Ascending aorta (tissue), 2 donors: ENCODE measurements around the gene FCGR3B. TPM values are rescaled to one million over a fixed set of nuclear protein-coding genes. Genes with fewer than 3 reads are reported as not detected.
"Not testable (repeated sequence)": the region's sequence is repeated elsewhere in the genome, so short reads cannot be mapped to it uniquely, and the experiment has no call there.

Source experiments
- DNase-seq, 2 donors: peaks; one replicate each; pipeline ENCODE4 v3.0.0-alpha.2; 2019; ENCODE audit warnings: low spot score in 2 of 2
- H3K27ac ChIP-seq, 2 donors: fragments of 200-600 bp; sonication (generic); one replicate each; pipeline ENCODE4 v1.5.1; 2016 to 2017; ENCODE audit warnings: mild to moderate bottlenecking in 1 of 2
- H3K27me3 ChIP-seq: fragments of 200-600 bp; sonication (generic); one replicate; pipeline ENCODE4 v1.5.1; 2017
- H3K36me3 ChIP-seq, 2 donors: fragments of 200-600 bp; sonication (generic); one replicate each; pipeline ENCODE4 v1.5.1; 2016
- H3K4me1 ChIP-seq, 2 donors: fragments of 200-600 bp; sonication (generic); one replicate each; pipeline ENCODE4 v1.5.1; 2016 to 2017; ENCODE audit warnings: mild to moderate bottlenecking in 1 of 2
- H3K4me3 ChIP-seq, 2 donors: fragments of 200-600 bp; sonication (generic); one replicate each; pipeline ENCODE4 v1.5.1; 2016 to 2017; ENCODE audit warnings: mild to moderate bottlenecking in 1 of 2
- H3K9me3 ChIP-seq, 2 donors: fragments of 200-600 bp; sonication (generic); one replicate each; pipeline ENCODE4 v1.5.1; 2016
- intact Hi-C: fragments of 100-400 bp; cut with DNase I; formaldehyde crosslinking; loops from one replicate; pipeline ENCODE4 v1.15.1; 2023
- total RNA-seq: library from RNA; depleted of rRNA; stranded (reverse); fragments of >200 nt; gene quantifications from one replicate; pipeline ENCODE4 v1.1.0, GENCODE V29; 2016

The FCGR3B gene
- total RNA-seq, 1 donor from 2014 or later, result not detected

GRCh38 chr1:161636189-161636782, 5.3 kb upstream of the FCGR3B start:
- DNase-seq, H3K4me3 ChIP-seq, H3K27ac ChIP-seq, H3K4me1 ChIP-seq, H3K27me3 ChIP-seq, H3K9me3 ChIP-seq, H3K36me3 ChIP-seq, intact Hi-C loops: not testable (repeated sequence)

- H3K27ac ChIP-seq, DNase-seq, H3K4me3 ChIP-seq, H3K4me1 ChIP-seq, H3K9me3 ChIP-seq, intact Hi-C loops, H3K27me3 ChIP-seq, H3K36me3 ChIP-seq: not testable (repeated sequence)
Observed at GRCh38 chr1:161634993-161635392, 4.0 kb upstream of the FCGR3B start.

GRCh38 chr1:161630128-161630742, 741 bp downstream of the FCGR3B start:
- H3K4me3 ChIP-seq, H3K36me3 ChIP-seq, H3K27me3 ChIP-seq, DNase-seq, H3K4me1 ChIP-seq, H3K27ac ChIP-seq, H3K9me3 ChIP-seq, intact Hi-C loops: not testable (repeated sequence)

GRCh38 chr1:161626445-161627146, 4.4 kb downstream of the FCGR3B start:
- H3K4me1 ChIP-seq, H3K27me3 ChIP-seq, H3K36me3 ChIP-seq, DNase-seq, H3K27ac ChIP-seq, H3K4me3 ChIP-seq, intact Hi-C loops, H3K9me3 ChIP-seq: not testable (repeated sequence)

- H3K4me1 ChIP-seq, H3K4me3 ChIP-seq, H3K36me3 ChIP-seq, intact Hi-C loops, H3K9me3 ChIP-seq, H3K27me3 ChIP-seq, H3K27ac ChIP-seq, DNase-seq: not testable (repeated sequence)
Observed at GRCh38 chr1:161624605-161625004, 6.4 kb downstream of the FCGR3B start.

- H3K4me1 ChIP-seq, DNase-seq, H3K27me3 ChIP-seq, intact Hi-C loops, H3K27ac ChIP-seq, H3K9me3 ChIP-seq, H3K36me3 ChIP-seq, H3K4me3 ChIP-seq: not testable (repeated sequence)
Observed at GRCh38 chr1:161623401-161624051, 7.5 kb downstream of the FCGR3B start.

GRCh38 chr1:161622054-161622453, 8.9 kb downstream of the FCGR3B start:
- H3K27me3 ChIP-seq, H3K36me3 ChIP-seq, H3K27ac ChIP-seq, H3K4me1 ChIP-seq, H3K9me3 ChIP-seq, intact Hi-C loops, DNase-seq: not testable (repeated sequence)
- peak overlapping the region in 1 of 2 donors; percentile 69 for H3K4me3 ChIP-seq

- H3K27ac ChIP-seq, result peak overlapping the region; percentile 10 to 29
- intact Hi-C loops, H3K27me3 ChIP-seq: not testable (repeated sequence)
Observed at GRCh38 chr1:161621181-161622000, 9.6 kb downstream of the FCGR3B start.

GRCh38 chr1:161620399-161620798, 10.6 kb downstream of the FCGR3B start:
- H3K4me1 ChIP-seq, intact Hi-C loops, H3K27me3 ChIP-seq, H3K4me3 ChIP-seq, DNase-seq, H3K9me3 ChIP-seq, H3K36me3 ChIP-seq, H3K27ac ChIP-seq: not testable (repeated sequence)

More at GRCh38 chr1:161621181-161622000, 9.6 kb downstream of the FCGR3B start:
- peak in 1 of 2 donors; percentile 80 for DNase-seq
- not testable (repeated sequence) for H3K4me1 ChIP-seq, H3K9me3 ChIP-seq, H3K36me3 ChIP-seq
- H3K4me3 ChIP-seq, result peak overlapping the region; percentile 46 to 69

GRCh38 chr1:161618517-161618916, 12.5 kb downstream of the FCGR3B start:
- intact Hi-C loops, H3K36me3 ChIP-seq, H3K9me3 ChIP-seq, H3K4me3 ChIP-seq, H3K27me3 ChIP-seq, H3K27ac ChIP-seq, H3K4me1 ChIP-seq, DNase-seq: not testable (repeated sequence)

- DNase-seq, H3K36me3 ChIP-seq, intact Hi-C loops, H3K9me3 ChIP-seq, H3K27me3 ChIP-seq, H3K27ac ChIP-seq, H3K4me3 ChIP-seq, H3K4me1 ChIP-seq: not testable (repeated sequence)
Observed at GRCh38 chr1:161616417-161616816, 14.6 kb downstream of the FCGR3B start.

GRCh38 chr1:161613142-161613514, 17.8 kb downstream of the FCGR3B start:
- H3K4me1 ChIP-seq, DNase-seq, H3K36me3 ChIP-seq, H3K9me3 ChIP-seq, H3K27me3 ChIP-seq: not testable (repeated sequence)
- H3K4me3 ChIP-seq, result peak overlapping the region in 1 of 2 donors; percentile 58
- intact Hi-C loops, result loop anchor here (2.0 to 5.0 kb wide), 2 partner anchors 90 to 231 kb away; no protein-coding TSS in a partner anchor
- H3K27ac ChIP-seq, result peak overlapping the region; percentile 84 to 88

GRCh38 chr1:161612322-161613141, 18.4 kb downstream of the FCGR3B start:
- DNase-seq, result peak; percentile 89 to 98
- not testable (repeated sequence) for H3K36me3 ChIP-seq, H3K4me1 ChIP-seq, H3K9me3 ChIP-seq, H3K27me3 ChIP-seq
- intact Hi-C loops, result loop anchor here (1.0 to 5.0 kb wide), 3 partner anchors 90 to 230 kb away; no protein-coding TSS in a partner anchor
- peak overlapping the region; percentile 54 to 58 for H3K4me3 ChIP-seq
- H3K27ac ChIP-seq, result peak overlapping the region; percentile 84 to 88
